Stimulated activated CD4-positive, alpha-beta T cell treated with anti-CD3 and anti-CD28 coated beads, Interleukin-12 subunit alpha, Interleukin-12 subunit beta, amount 100 ng/mL, for 4 hours (primary cell): ENCODE data around the gene MCC.

ENCODE experiments used
- DNase-seq: peaks from one replicate; pipeline ENCODE4 v3.0.0-alpha.2; 2020

MCC gene

GRCh38 chr5:113062869-113063508 is 425.3 kb downstream of the MCC start:
- DNase-seq, result no peak

- DNase-seq, result no peak
Measured at GRCh38 chr5:113061846-113062780, 426.1 kb downstream of the MCC start.

GRCh38 chr5:113060408-113061025 is 427.7 kb downstream of the MCC start:
- no peak for DNase-seq

- DNase-seq, result no peak
Measured at GRCh38 chr5:113059232-113060040, 428.8 kb downstream of the MCC start.

- no peak for DNase-seq
Measured at GRCh38 chr5:113058706-113059226, 429.5 kb downstream of the MCC start.

- DNase-seq, result no peak
Measured at GRCh38 chr5:113058269-113058668, 430.0 kb downstream of the MCC start.

GRCh38 chr5:113057557-113057984 is 430.7 kb downstream of the MCC start:
- DNase-seq, result no peak

GRCh38 chr5:113056988-113057387 is 431.3 kb downstream of the MCC start:
- DNase-seq, result no peak

- DNase-seq, result no peak
Measured at GRCh38 chr5:113054899-113055298, 433.4 kb downstream of the MCC start.

GRCh38 chr5:113053511-113053995 is 434.7 kb downstream of the MCC start:
- DNase-seq, result no peak

GRCh38 chr5:113052041-113052795 is 436.0 kb downstream of the MCC start:
- DNase-seq, result no peak

- no peak for DNase-seq
Measured at GRCh38 chr5:113050721-113051382, 437.4 kb downstream of the MCC start.

- DNase-seq, result no peak
Measured at GRCh38 chr5:113048931-113049330, 439.3 kb downstream of the MCC start.

- no peak for DNase-seq
Measured at GRCh38 chr5:113047733-113048652, 440.3 kb downstream of the MCC start.

- DNase-seq, result no peak
Measured at GRCh38 chr5:113047234-113047633, 441.0 kb downstream of the MCC start.

GRCh38 chr5:113044776-113045465 is 443.3 kb downstream of the MCC start:
- no peak for DNase-seq

GRCh38 chr5:113043491-113043931 is 444.7 kb downstream of the MCC start:
- DNase-seq, result no peak

- DNase-seq, result no peak
Measured at GRCh38 chr5:113042491-113043243, 445.6 kb downstream of the MCC start.
